Transverse colon (tissue), 4 donors: ENCODE data around the gene TRIP13. TPM values are rescaled to one million over a fixed set of nuclear protein-coding genes. Genes with fewer than 3 reads are reported as not detected.

ENCODE experiments used
- DNase-seq: peaks from one replicate; pipeline ENCODE4 v3.0.0-alpha.2; 2019
- H3K27ac ChIP-seq, 4 donors: fragments of 200-600 bp; sonication (generic); 2 replicates each; pipeline ENCODE4 v1.5.1; 2016 to 2018; ENCODE audit warnings: inconsistent platforms in 4 of 4
- H3K27me3 ChIP-seq: fragments of 200-600 bp; sonication (generic); 2 replicates; pipeline ENCODE4 v1.5.1; 2017; ENCODE audit warnings: inconsistent platforms
- H3K36me3 ChIP-seq, 4 donors: fragments of 200-600 bp; sonication (generic); 2 replicates each; pipeline ENCODE4 v1.5.1; 2017 to 2019; ENCODE audit warnings: inconsistent platforms in 4 of 4
- H3K4me1 ChIP-seq, 4 donors: fragments of 200-600 bp; sonication (generic); 2 replicates each; pipeline ENCODE4 v1.5.1; 2017 to 2020; ENCODE audit warnings: inconsistent platforms in 4 of 4
- H3K4me3 ChIP-seq, 4 donors: fragments of 200-600 bp; sonication (generic); 1 replicate in 1 of 4; 2 replicates in 3 of 4; pipeline versions ENCODE4 v1.5.1 to v1.6.1; 2017 to 2019; ENCODE audit warnings: inconsistent platforms in 4 of 4
- H3K9me3 ChIP-seq, 2 donors: fragments of 200-600 bp; sonication (generic); 2 replicates each; pipeline ENCODE4 v1.5.1; 2017 to 2019; ENCODE audit warnings: inconsistent platforms in 2 of 2
- EP300 ChIP-seq: sonication (generic); formaldehyde crosslinking; IDR thresholded peaks from one replicate; pipeline ENCODE4 v1.6.1; 2017; ENCODE audit warnings: antibody characterized with exemption, low read depth
- POLR2A ChIP-seq: fragments of 450-650 bp; IDR thresholded peaks from one replicate; pipeline ENCODE4 v1.6.1; 2016; ENCODE audit warnings: antibody characterized with exemption, mild to moderate bottlenecking, moderate library complexity
- POLR2AphosphoS5 ChIP-seq, 3 donors: sonication (generic); formaldehyde crosslinking; IDR thresholded peaks; one replicate each; pipeline ENCODE4 v1.6.1; 2016; ENCODE audit warnings: antibody characterized with exemption in 3 of 3
- WGBS, 2 donors: methylation state at CpG; one replicate each; pipeline ENCODE4 v1.1.5; 2018; ENCODE audit warnings: low coverage in 1 of 2; 5-methylcytosine and 5-hydroxymethylcytosine counted together
- in situ Hi-C, 4 donors: fragments of 200-750 bp; cut with MboI; loops; one replicate each; pipeline versions ENCODE4 v1.15.0 to v1.15.1; 2017; ENCODE audit warnings: low sequenced_read_pairs in 3 of 4, low pct_ligation_motif_present in 1 of 4, low pct_unique_long_range_greater_than_20kb in 1 of 4
- intact Hi-C: fragments of 100-400 bp; cut with DNase I; formaldehyde crosslinking; loops from one replicate; pipeline ENCODE4 v1.15.1; 2023; ENCODE audit warnings: low total_unique reads
- total RNA-seq, 4 donors: library from RNA; depleted of rRNA; stranded (reverse); fragments of >200 nt; gene quantifications; one replicate each; pipeline ENCODE4 v1.1.0, GENCODE V29; 2016
- TF ChIP-seq, protein P1 (sequence below), 5 experiments: fragments of 200-600 bp in 3 of 5; fragments of 450-650 bp in 2 of 5; sonication (generic) in 3 of 5; IDR thresholded peaks; 1 replicate in 2 of 5; 2 replicates in 3 of 5; pipeline ENCODE4 v1.5.1; 2016 to 2017; ENCODE audit warnings: antibody characterized with exemption in 5 of 5, inconsistent platforms in 3 of 5, mild to moderate bottlenecking in 2 of 5, moderate library complexity in 1 of 5

Gene TRIP13
- total RNA-seq, 4 donors from 2014 or later, result 0.41 to 4.1 (median 2.2) TPM; not detected in 1

DNA sequence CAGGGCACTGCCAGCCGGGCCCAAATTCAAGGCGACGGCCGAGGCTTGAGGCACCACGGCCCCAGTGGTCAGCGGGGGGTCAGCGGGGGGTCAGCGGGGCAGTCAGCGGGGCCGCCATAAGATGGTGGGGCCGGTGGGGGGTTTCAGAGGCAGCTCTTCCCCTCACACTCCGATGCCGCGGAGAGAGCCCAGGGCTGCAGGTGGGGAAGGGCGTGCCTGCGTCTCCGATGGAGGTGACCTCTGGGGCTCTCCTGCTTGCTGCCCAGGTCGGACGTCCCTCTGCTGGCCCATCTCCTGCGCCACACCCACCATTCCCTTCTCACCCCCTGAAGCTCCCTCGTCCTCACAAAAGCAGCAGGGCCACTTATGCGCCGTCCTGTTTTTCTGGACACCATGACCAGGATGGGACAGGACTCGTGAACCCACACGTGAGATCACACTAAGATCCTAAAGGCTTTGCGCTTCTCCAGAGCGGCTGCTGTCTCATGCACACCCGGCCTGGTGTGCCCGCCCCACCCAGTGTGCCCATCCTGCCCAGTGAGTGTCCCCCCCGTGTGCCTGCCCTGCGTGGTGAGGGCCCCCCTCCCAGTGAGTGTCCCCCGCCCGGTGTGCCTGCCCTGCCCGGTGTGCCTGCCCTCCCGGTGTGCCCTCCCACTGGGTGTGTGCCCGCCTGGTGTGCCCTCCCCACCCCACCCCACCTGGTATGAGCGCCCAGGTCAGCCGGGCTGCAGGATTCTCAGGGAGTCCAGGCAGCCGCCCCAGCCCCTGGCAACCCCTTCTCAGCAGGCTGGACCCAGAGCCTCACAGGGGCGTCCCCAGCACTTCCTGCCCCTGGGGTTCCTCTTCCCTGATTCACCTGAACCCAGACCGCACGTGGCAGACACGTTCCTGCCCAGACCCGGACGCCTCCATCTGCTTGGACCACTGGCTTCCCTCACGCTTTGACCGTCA, 67.2 kb downstream of the TRIP13 start:
- H3K27ac ChIP-seq, result no peak overlapping the region
- WGBS, 2 donors, result 80% methylated on average over 35 of the region's 47 CpGs; no CpG with 5 or more reads in 1 of the 2 donors
- TF ChIP-seq, protein P1, sequence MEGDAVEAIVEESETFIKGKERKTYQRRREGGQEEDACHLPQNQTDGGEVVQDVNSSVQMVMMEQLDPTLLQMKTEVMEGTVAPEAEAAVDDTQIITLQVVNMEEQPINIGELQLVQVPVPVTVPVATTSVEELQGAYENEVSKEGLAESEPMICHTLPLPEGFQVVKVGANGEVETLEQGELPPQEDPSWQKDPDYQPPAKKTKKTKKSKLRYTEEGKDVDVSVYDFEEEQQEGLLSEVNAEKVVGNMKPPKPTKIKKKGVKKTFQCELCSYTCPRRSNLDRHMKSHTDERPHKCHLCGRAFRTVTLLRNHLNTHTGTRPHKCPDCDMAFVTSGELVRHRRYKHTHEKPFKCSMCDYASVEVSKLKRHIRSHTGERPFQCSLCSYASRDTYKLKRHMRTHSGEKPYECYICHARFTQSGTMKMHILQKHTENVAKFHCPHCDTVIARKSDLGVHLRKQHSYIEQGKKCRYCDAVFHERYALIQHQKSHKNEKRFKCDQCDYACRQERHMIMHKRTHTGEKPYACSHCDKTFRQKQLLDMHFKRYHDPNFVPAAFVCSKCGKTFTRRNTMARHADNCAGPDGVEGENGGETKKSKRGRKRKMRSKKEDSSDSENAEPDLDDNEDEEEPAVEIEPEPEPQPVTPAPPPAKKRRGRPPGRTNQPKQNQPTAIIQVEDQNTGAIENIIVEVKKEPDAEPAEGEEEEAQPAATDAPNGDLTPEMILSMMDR (IDR thresholded peaks at IDR 0.05), result no peak
- TF ChIP-seq POLR2AphosphoS5 (IDR thresholded peaks at IDR 0.05), result no peak
- DNase-seq, result no peak
- intact Hi-C loops (no loop called here), in situ Hi-C loops (no loop called here)
- H3K36me3 ChIP-seq, result no peaks in the 10 kb centered on the region
- H3K9me3 ChIP-seq, result no peaks in the 10 kb centered on the region
- peaks cover 2 to 25% (median 14%) of the 10 kb centered on the region in 4 donors for H3K4me1 ChIP-seq
- H3K4me3 ChIP-seq, result no peak overlapping the region
- H3K27me3 ChIP-seq, result no peaks in the 10 kb centered on the region

DNA sequence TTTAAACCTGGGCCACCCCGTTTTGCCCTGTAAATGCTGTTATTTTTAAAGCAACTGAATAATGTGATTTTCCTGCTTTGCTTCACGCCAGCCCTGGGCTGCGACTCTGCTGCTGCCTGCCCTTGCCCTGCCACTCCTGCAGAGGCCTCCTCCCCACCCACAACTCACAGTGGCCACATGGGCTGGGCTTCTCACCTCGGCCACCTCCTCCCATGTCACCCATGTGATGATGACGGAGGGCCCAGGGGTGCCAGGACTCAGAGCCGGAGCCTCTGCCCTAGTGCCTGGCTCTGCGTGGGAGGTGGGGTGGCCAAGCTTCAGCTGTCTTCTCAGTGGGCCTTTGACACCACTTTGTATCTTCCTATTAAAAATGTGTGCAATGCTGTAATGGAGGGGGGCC, 67.9 kb downstream of the TRIP13 start:
- WGBS, 2 donors, result 40 to 76% methylated on average over 1 to 7 of the region's 7 CpGs
- Histone ChIP-seq H3K4me1 (peaks cover 2 to 25% (median 14%) of the 10 kb centered on the region in 4 donors), H3K27me3 (no peaks in the 10 kb centered on the region), H3K27ac (no peak overlapping the region), H3K4me3 (no peak overlapping the region), H3K36me3 (no peaks in the 10 kb centered on the region), H3K9me3 (no peaks in the 10 kb centered on the region)
- intact Hi-C loops (no loop called here), in situ Hi-C loops (no loop called here)
- no peak for TF ChIP-seq EP300
- TF ChIP-seq, protein P1 (IDR thresholded peaks at IDR 0.05), result no peak
- TF ChIP-seq POLR2AphosphoS5 (IDR thresholded peaks at IDR 0.05), result no peak
- TF ChIP-seq POLR2A, result no peak
- no peak for DNase-seq

DNA sequence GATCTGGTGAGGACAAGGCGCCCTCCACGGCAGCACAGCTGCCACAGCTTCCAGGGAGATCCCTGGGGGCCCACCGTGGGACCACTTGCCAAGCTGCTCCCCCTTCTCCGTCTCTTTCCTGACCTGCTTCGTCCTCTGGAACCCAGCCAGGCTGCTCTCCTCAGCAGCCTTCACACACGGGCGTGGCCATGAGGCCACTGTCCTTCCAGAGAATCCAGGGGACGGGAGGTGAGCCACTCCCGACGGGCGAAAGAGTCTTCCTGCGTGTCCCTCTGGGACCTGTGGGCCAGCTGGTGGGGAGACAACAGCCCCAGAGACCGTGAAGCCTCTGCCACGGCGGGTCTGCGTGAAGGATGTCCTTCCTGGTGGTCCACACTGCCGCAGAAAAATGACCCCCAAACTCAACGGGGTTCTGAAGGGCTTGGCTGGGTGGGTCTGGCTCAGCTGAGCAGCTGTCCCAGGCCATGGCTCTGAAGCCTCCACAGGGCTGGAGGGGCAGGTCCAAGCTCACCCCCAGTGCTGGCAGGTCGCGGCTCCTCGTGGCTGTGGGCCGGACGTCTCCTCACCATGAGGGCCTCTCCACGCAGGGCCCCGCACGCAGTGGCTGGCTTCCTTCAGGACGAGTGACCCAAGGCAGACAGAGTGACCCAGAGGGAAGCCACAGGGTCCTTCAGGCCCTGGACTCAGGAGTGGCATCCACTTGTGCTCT, 68.5 kb downstream of the TRIP13 start:
- in situ Hi-C loops, result no loop called here
- Histone ChIP-seq H3K4me3 (no peak overlapping the region), H3K36me3 (no peaks in the 10 kb centered on the region), H3K27ac (no peak overlapping the region), H3K4me1 (peaks cover 2 to 22% (median 13%) of the 10 kb centered on the region in 4 donors), H3K9me3 (no peaks in the 10 kb centered on the region), H3K27me3 (no peaks in the 10 kb centered on the region)
- no peak for DNase-seq
- intact Hi-C loops, result no loop called here
- 60 to 63% methylated on average over 2 to 25 of the region's 27 CpGs for WGBS, 2 donors
- TF ChIP-seq, protein P1 (IDR thresholded peaks at IDR 0.05), result no peak
- no peak for TF ChIP-seq POLR2A
- TF ChIP-seq POLR2AphosphoS5 (IDR thresholded peaks at IDR 0.05), result no peak
- TF ChIP-seq EP300, result no peak

DNA sequence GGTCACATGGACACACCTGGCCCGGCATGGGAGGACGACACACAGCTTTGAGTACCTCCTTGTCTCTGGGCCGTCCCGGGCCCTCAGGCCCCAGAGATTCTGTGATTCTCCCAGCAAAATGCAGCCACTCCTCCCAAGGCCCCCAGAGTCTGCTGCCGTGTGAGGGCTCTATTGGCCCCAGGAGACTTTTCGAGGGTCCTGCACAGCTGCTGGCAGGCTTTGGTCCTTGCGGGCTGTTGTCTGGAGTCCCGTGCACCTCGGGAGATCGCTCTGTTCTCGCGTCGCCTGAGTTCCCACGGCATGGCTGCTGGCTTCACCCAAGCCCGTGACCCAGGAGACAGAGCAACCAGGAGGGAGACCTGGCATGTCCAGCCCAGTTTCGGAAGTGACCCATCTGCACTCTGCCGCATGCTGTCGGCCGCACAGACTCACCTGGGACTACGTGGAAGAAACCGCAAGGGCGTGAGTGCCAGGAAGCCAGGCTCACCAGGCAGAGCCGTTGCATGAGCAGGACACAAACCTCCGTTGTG, 69.1 kb downstream of the TRIP13 start:
- Histone ChIP-seq H3K27me3 (no peaks in the 10 kb centered on the region), H3K4me1 (peaks cover 0 to 16% (median 8%) of the 10 kb centered on the region in 4 donors), H3K4me3 (no peak overlapping the region), H3K27ac (no peak overlapping the region), H3K9me3 (no peaks in the 10 kb centered on the region), H3K36me3 (no peaks in the 10 kb centered on the region)
- in situ Hi-C loops, result no loop called here
- WGBS, 2 donors, result 91% methylated on average over 24 of the region's 24 CpGs; no CpG with 5 or more reads in 1 of the 2 donors
- intact Hi-C loops, result no loop called here
- no peak for TF ChIP-seq EP300
- DNase-seq, result no peak
